ENCODE data around the gene MAPT.
"Not testable (repeated sequence)": the region's sequence is repeated elsewhere in the genome, so short reads cannot be mapped to it uniquely, and the experiment has no call there.

Gene MAPT

DNA sequence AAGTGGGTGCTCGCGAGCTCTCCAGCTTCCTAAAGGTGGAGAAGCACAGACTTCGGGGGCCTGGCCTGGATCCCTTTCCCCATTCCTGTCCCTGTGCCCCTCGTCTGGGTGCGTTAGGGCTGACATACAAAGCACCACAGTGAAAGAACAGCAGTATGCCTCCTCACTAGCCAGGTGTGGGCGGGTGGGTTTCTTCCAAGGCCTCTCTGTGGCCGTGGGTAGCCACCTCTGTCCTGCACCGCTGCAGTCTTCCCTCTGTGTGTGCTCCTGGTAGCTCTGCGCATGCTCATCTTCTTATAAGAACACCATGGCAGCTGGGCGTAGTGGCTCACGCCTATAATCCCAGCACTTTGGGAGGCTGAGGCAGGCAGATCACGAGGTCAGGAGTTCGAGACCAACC lies 102.8 kb downstream of the MAPT start:
- DNase-seq, result no peak

DNA sequence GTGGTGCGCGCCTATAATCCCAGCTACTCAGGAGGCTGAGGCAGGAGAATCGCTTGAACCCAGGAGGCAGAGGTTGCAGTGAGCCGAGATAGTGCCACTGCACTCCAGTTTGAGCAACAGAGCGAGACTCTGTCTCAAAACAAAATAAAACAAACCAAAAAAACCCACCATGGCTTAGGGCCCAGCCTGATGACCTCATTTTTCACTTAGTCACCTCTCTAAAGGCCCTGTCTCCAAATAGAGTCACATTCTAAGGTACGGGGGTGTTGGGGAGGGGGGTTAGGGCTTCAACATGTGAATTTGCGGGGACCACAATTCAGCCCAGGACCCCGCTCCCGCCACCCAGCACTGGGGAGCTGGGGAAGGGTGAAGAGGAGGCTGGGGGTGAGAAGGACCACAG lies 103.3 kb downstream of the MAPT start:
- DNase-seq, result no peak

- no peak for DNase-seq
These were observed 104.9 kb downstream of the MAPT start, which contains the start of gene STH for GRCh38 chr17:45998987-45999899. Gene STH, plus strand, starts transcription at chr17:45999250. Its CDS starts 30 bp downstream, at chr17:45999280.

DNA sequence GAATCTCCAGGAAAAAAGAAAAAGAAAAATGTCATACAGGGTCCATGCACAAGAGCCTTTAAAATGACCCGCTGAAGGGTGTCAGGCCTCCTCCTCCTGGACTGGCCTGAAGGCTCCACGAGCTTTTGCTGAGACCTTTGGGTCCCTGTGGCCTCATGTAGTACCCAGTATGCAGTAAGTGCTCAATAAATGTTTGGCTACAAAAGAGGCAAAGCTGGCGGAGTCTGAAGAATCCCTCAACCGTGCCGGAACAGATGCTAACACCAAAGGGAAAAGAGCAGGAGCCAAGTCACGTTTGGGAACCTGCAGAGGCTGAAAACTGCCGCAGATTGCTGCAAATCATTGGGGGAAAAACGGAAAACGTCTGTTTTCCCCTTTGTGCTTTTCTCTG lies 105.5 kb downstream of the MAPT start:
- no peak for DNase-seq

DNA sequence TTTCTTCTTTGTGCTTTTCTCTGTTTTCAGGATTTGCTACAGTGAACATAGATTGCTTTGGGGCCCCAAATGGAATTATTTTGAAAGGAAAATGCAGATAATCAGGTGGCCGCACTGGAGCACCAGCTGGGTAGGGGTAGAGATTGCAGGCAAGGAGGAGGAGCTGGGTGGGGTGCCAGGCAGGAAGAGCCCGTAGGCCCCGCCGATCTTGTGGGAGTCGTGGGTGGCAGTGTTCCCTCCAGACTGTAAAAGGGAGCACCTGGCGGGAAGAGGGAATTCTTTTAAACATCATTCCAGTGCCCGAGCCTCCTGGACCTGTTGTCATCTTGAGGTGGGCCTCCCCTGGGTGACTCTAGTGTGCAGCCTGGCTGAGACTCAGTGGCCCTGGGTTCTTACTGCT lies 105.9 kb downstream of the MAPT start:
- no peak for DNase-seq

- DNase-seq, result no peak
These were observed 106.4 kb downstream of the MAPT start for GRCh38 chr17:46000757-46001156.

DNA sequence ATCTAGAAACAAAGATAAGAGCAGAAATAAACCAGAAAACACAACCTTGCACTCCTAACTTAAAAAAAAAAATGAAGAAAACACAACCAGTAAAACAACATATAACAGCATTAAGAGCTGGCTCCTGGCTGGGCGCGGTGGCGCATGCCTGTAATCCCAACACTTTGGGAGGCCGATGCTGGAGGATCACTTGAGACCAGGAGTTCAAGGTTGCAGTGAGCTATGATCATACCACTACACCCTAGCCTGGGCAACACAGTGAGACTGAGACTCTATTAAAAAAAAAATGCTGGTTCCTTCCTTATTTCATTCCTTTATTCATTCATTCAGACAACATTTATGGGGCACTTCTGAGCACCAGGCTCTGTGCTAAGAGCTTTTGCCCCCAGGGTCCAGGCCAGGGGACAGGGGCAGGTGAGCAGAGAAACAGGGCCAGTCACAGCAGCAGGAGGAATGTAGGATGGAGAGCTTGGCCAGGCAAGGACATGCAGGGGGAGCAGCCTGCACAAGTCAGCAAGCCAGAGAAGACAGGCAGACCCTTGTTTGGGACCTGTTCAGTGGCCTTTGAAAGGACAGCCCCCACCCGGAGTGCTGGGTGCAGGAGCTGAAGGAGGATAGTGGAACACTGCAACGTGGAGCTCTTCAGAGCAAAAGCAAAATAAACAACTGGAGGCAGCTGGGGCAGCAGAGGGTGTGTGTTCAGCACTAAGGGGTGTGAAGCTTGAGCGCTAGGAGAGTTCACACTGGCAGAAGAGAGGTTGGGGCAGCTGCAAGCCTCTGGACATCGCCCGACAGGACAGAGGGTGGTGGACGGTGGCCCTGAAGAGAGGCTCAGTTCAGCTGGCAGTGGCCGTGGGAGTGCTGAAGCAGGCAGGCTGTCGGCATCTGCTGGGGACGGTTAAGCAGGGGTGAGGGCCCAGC lies 107.3 kb downstream of the MAPT start:
- DNase-seq, result no peak

- peak; percentile 48 for DNase-seq
These were observed 108.1 kb downstream of the MAPT start for GRCh38 chr17:46002311-46002972.

- no peak for DNase-seq
These were observed 108.6 kb downstream of the MAPT start for GRCh38 chr17:46002973-46003316.

DNA sequence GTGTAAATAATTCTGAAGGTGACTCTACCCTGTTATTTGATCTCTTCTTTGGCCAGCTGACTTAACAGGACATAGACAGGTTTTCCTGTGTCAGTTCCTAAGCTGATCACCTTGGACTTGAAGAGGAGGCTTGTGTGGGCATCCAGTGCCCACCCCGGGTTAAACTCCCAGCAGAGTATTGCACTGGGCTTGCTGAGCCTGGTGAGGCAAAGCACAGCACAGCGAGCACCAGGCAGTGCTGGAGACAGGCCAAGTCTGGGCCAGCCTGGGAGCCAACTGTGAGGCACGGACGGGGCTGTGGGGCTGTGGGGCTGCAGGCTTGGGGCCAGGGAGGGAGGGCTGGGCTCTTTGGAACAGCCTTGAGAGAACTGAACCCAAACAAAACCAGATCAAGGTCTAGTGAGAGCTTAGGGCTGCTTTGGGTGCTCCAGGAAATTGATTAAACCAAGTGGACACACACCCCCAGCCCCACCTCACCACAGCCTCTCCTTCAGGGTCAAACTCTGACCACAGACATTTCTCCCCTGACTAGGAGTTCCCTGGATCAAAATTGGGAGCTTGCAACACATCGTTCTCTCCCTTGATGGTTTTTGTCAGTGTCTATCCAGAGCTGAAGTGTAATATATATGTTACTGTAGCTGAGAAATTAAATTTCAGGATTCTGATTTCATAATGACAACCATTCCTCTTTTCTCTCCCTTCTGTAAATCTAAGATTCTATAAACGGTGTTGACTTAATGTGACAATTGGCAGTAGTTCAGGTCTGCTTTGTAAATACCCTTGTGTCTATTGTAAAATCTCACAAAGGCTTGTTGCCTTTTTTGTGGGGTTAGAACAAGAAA lies 109.8 kb downstream of the MAPT start:
- no peak for DNase-seq

DNA sequence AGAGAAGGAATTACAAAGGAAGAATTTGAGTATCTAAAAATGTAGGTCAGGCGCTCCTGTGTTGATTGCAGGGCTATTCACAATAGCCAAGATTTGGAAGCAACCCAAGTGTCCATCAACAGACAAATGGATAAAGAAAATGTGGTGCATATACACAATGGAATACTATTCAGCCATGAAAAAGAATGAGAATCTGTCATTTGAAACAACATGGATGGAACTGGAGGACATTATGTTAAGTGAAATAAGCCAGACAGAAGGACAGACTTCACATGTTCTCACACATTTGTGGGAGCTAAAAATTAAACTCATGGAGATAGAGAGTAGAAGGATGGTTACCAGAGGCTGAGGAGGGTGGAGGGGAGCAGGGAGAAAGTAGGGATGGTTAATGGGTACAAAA lies 111.7 kb downstream of the MAPT start:
- DNase-seq, result not testable (repeated sequence)

- DNase-seq, result no peak
These were observed 113.2 kb downstream of the MAPT start for GRCh38 chr17:46007461-46007965.

DNA sequence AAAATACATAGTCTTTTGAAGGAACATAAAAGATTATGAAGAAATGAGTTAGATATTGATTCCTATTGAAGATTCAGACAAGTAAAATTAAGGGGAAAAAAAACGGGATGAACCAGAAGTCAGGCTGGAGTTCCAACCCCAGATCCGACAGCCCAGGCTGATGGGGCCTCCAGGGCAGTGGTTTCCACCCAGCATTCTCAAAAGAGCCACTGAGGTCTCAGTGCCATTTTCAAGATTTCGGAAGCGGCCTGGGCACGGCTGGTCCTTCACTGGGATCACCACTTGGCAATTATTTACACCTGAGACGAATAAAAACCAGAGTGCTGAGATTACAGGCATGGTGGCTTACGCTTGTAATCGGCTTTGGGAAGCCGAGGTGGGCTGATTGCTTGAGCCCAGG lies 114.2 kb downstream of the MAPT start:
- no peak for DNase-seq

DNA sequence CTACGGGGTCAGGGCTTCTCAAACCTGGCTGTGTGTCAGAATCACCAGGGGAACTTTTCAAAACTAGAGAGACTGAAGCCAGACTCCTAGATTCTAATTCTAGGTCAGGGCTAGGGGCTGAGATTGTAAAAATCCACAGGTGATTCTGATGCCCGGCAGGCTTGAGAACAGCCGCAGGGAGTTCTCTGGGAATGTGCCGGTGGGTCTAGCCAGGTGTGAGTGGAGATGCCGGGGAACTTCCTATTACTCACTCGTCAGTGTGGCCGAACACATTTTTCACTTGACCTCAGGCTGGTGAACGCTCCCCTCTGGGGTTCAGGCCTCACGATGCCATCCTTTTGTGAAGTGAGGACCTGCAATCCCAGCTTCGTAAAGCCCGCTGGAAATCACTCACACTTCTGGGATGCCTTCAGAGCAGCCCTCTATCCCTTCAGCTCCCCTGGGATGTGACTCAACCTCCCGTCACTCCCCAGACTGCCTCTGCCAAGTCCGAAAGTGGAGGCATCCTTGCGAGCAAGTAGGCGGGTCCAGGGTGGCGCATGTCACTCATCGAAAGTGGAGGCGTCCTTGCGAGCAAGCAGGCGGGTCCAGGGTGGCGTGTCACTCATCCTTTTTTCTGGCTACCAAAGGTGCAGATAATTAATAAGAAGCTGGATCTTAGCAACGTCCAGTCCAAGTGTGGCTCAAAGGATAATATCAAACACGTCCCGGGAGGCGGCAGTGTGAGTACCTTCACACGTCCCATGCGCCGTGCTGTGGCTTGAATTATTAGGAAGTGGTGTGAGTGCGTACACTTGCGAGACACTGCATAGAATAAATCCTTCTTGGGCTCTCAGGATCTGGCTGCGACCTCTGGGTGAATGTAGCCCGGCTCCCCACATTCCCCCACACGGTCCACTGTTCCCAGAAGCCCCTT lies 115.6 kb downstream of the MAPT start:
- DNase-seq, result no peak

- DNase-seq, result no peak
These were observed 116.3 kb downstream of the MAPT start for GRCh38 chr17:46010597-46011186.

GRCh38 chr17:46011711-46012505 lies 117.6 kb downstream of the MAPT start:
- no peak for DNase-seq

GRCh38 chr17:46012506-46013079 lies 118.2 kb downstream of the MAPT start:
- no peak for DNase-seq

- no peak for DNase-seq
These were observed 118.8 kb downstream of the MAPT start for GRCh38 chr17:46013127-46013501.

DNA sequence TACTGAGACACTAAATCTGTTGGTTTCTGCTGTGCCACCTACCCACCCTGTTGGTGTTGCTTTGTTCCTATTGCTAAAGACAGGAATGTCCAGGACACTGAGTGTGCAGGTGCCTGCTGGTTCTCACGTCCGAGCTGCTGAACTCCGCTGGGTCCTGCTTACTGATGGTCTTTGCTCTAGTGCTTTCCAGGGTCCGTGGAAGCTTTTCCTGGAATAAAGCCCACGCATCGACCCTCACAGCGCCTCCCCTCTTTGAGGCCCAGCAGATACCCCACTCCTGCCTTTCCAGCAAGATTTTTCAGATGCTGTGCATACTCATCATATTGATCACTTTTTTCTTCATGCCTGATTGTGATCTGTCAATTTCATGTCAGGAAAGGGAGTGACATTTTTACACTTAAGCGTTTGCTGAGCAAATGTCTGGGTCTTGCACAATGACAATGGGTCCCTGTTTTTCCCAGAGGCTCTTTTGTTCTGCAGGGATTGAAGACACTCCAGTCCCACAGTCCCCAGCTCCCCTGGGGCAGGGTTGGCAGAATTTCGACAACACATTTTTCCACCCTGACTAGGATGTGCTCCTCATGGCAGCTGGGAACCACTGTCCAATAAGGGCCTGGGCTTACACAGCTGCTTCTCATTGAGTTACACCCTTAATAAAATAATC lies 119.3 kb downstream of the MAPT start:
- no peak for DNase-seq
